ENCODE data around the gene DHX30.

The DHX30 gene

GRCh38 chr3:47780741-47781684, 21.9 kb upstream of the DHX30 start:
- Histone ChIP-seq H3K4me3 (ENCODE audit: low read depth, low read length, poor library complexity, severe bottlenecking) (peak overlapping the region; percentile 97), H2AFZ (ENCODE audit: low read length) (no peak overlapping the region), H4K20me1 (ENCODE audit: insufficient read depth, low read length) (0 out of 2 replicates have a peak, but pooled peaks cover 4% of the 10 kb centered on the region), H3K27ac (ENCODE audit: low read depth, low read length, poor library complexity, severe bottlenecking) (peak overlapping the region; percentile 89), H3K27me3 (ENCODE audit: insufficient read depth, low read length) (no peaks in the 10 kb centered on the region), H3F3A (ENCODE audit: insufficient read depth, low read length) (no peaks in the 10 kb centered on the region), H3K9me2 (ENCODE audit: low read depth, low read length) (no peaks in the 10 kb centered on the region), H3K79me2 (ENCODE audit: insufficient read depth, low read length) (peaks cover 56% of the 10 kb centered on the region), H3K9ac (ENCODE audit: low read length) (peak overlapping the region; percentile 95), H3K4me1 (ENCODE audit: insufficient read depth, low read length, severe bottlenecking) (peaks cover 41% of the 10 kb centered on the region), H3K36me3 (ENCODE audit: insufficient read depth, low read length) (peaks cover 25% of the 10 kb centered on the region), H3K9me3 (ENCODE audit: low read length) (no peaks in the 10 kb centered on the region), H3K4me2 (ENCODE audit: low read length) (peak overlapping the region; percentile 86)
- TF ChIP-seq CTCF (IDR thresholded peaks at IDR 0.05; ENCODE audit: low read length): no peak
- TF ChIP-seq EZH2 (IDR thresholded peaks at IDR 0.05; ENCODE audit: borderline replicate concordance, low read length): no peak

GRCh38 chr3:47781685-47782445, 21.1 kb upstream of the DHX30 start, which contains the start of gene SMARCC1:
SMARCC1 (minus strand) TSS chr3:47781893; CDS start chr3:47781797, 96 bp downstream.
- Histone ChIP-seq H3K9me2 (ENCODE audit: low read depth, low read length) (no peaks in the 10 kb centered on the region), H3K27ac (ENCODE audit: low read depth, low read length, poor library complexity, severe bottlenecking) (peak within 1 kb of the TSS; percentile 89), H4K20me1 (ENCODE audit: insufficient read depth, low read length) (0 out of 2 replicates have a peak, but pooled peaks cover 4% of the 10 kb centered on the region), H3K36me3 (ENCODE audit: insufficient read depth, low read length) (peaks cover 25% of the 10 kb centered on the region), H3K9ac (ENCODE audit: low read length) (peak within 1 kb of the TSS; percentile 95), H3K4me3 (ENCODE audit: low read depth, low read length, poor library complexity, severe bottlenecking) (peak within 1 kb of the TSS; percentile 97), H3K9me3 (ENCODE audit: low read length) (no peaks in the 10 kb centered on the region), H3K27me3 (ENCODE audit: insufficient read depth, low read length) (no peaks in the 10 kb centered on the region), H3K4me2 (ENCODE audit: low read length) (peak within 1 kb of the TSS; percentile 86), H3K79me2 (ENCODE audit: insufficient read depth, low read length) (peaks cover 47% of the 10 kb centered on the region), H3F3A (ENCODE audit: insufficient read depth, low read length) (no peaks in the 10 kb centered on the region), H2AFZ (ENCODE audit: low read length) (no peak within 1 kb of the TSS), H3K4me1 (ENCODE audit: insufficient read depth, low read length, severe bottlenecking) (peaks cover 41% of the 10 kb centered on the region)
- TF ChIP-seq EZH2 (IDR thresholded peaks at IDR 0.05; ENCODE audit: borderline replicate concordance, low read length) (no peak), CTCF (IDR thresholded peaks at IDR 0.05; ENCODE audit: low read length) (no peak)

GRCh38 chr3:47782446-47783308, 20.3 kb upstream of the DHX30 start:
- Histone ChIP-seq H3K27ac (ENCODE audit: low read depth, low read length, poor library complexity, severe bottlenecking) (peak overlapping the region; percentile 89), H3K79me2 (ENCODE audit: insufficient read depth, low read length) (peaks cover 39% of the 10 kb centered on the region)

More at GRCh38 chr3:47782446-47783308, 20.3 kb upstream of the DHX30 start:
- H3K9me2 ChIP-seq (ENCODE audit: low read depth, low read length): no peaks in the 10 kb centered on the region
- peaks cover 41% of the 10 kb centered on the region for H3K4me1 ChIP-seq (ENCODE audit: insufficient read depth, low read length, severe bottlenecking)
- 0 out of 2 replicates have a peak, but pooled peaks cover 4% of the 10 kb centered on the region for H4K20me1 ChIP-seq (ENCODE audit: insufficient read depth, low read length)
- H3K9me3 ChIP-seq (ENCODE audit: low read length): no peaks in the 10 kb centered on the region
- 0 out of 2 replicates have a peak overlapping the region, but pooled peaks have one; percentile 63 for H2AFZ ChIP-seq (ENCODE audit: low read length)
- H3K9ac ChIP-seq (ENCODE audit: low read length): peak overlapping the region; percentile 95
- H3K4me2 ChIP-seq (ENCODE audit: low read length): peak overlapping the region; percentile 86
- no peaks in the 10 kb centered on the region for H3K27me3 ChIP-seq (ENCODE audit: insufficient read depth, low read length)
- TF ChIP-seq CTCF (IDR thresholded peaks at IDR 0.05; ENCODE audit: low read length): no peak
- no peak for TF ChIP-seq EZH2 (IDR thresholded peaks at IDR 0.05; ENCODE audit: borderline replicate concordance, low read length)
- no peaks in the 10 kb centered on the region for H3F3A ChIP-seq (ENCODE audit: insufficient read depth, low read length)
- peaks cover 22% of the 10 kb centered on the region for H3K36me3 ChIP-seq (ENCODE audit: insufficient read depth, low read length)
- peak overlapping the region; percentile 97 for H3K4me3 ChIP-seq (ENCODE audit: low read depth, low read length, poor library complexity, severe bottlenecking)
